Forelimb muscle (tissue), 1 donor: ENCODE measurements around the gene ANKRD11. TPM values are rescaled to one million over a fixed set of nuclear protein-coding genes. Genes with fewer than 3 reads are reported as not detected.
"Not testable (repeated sequence)": the region's sequence is repeated elsewhere in the genome, so short reads cannot be mapped to it uniquely, and the experiment has no call there.

Experiments used
- DNase-seq: peaks from one replicate; pipeline ENCODE4 v3.0.0-alpha.2; 2013; ENCODE audit warnings: low read depth
- polyA plus RNA-seq: library from polyadenylated mRNA; unstranded; fragments of 120-200 nt; gene quantifications from one replicate; pipeline ENCODE4 v1.2.1, GENCODE V29; 2013; ENCODE audit not compliant: insufficient read length

Gene ANKRD11
- polyA plus RNA-seq, 1 donor = 55.7 TPM

GRCh38 chr16:89244754-89245153 lies 245.6 kb downstream of the ANKRD11 start:
- no peak for DNase-seq

- not testable (repeated sequence) for DNase-seq
Observed at GRCh38 chr16:89244264-89244663, 246.1 kb downstream of the ANKRD11 start.

- no peak for DNase-seq
Observed at GRCh38 chr16:89243664-89244063, 246.7 kb downstream of the ANKRD11 start.

GRCh38 chr16:89242795-89243200 lies 247.6 kb downstream of the ANKRD11 start:
- DNase-seq = no peak

- DNase-seq = no peak
Observed at GRCh38 chr16:89241187-89242007, 249.0 kb downstream of the ANKRD11 start.

GRCh38 chr16:89237733-89238132 lies 252.6 kb downstream of the ANKRD11 start:
- no peak for DNase-seq

GRCh38 chr16:89233678-89234490 lies 256.5 kb downstream of the ANKRD11 start:
- no peak for DNase-seq

- no peak for DNase-seq
Observed at GRCh38 chr16:89232107-89232506, 258.3 kb downstream of the ANKRD11 start.

GRCh38 chr16:89230255-89230654 lies 260.1 kb downstream of the ANKRD11 start:
- DNase-seq = no peak

GRCh38 chr16:89224665-89225064 lies 265.7 kb downstream of the ANKRD11 start:
- DNase-seq = no peak

- no peak for DNase-seq
Observed at GRCh38 chr16:89222931-89223330, 267.4 kb downstream of the ANKRD11 start.

GRCh38 chr16:89221604-89222003 lies 268.8 kb downstream of the ANKRD11 start:
- no peak for DNase-seq

GRCh38 chr16:89219365-89219764 lies 271.0 kb downstream of the ANKRD11 start:
- DNase-seq = no peak

Other genes with a start within 250 kb of the ANKRD11 start
- 67.1 TPM for gene SPG7, start 17.8 kb upstream of the ANKRD11 start, polyA plus RNA-seq
- gene RPL13, start 70.1 kb upstream of the ANKRD11 start, polyA plus RNA-seq = 4,240 TPM
- gene CPNE7, start 85.2 kb upstream of the ANKRD11 start, polyA plus RNA-seq = 0.43 TPM
- gene DPEP1, start 123.1 kb upstream of the ANKRD11 start, polyA plus RNA-seq = 0.72 TPM
- gene CHMP1A, start 167.1 kb upstream of the ANKRD11 start, polyA plus RNA-seq = 56.7 TPM
- gene SPATA33, start 167.3 kb upstream of the ANKRD11 start, polyA plus RNA-seq = 4.3 TPM
- gene CDK10, start 196.1 kb upstream of the ANKRD11 start, polyA plus RNA-seq = 50.4 TPM
- 1.9 TPM for gene SPATA2L, start 211.1 kb upstream of the ANKRD11 start, polyA plus RNA-seq
- 10.8 TPM for gene VPS9D1, start 230.3 kb upstream of the ANKRD11 start, polyA plus RNA-seq
- 22.1 TPM for gene ZNF276, start 231.0 kb upstream of the ANKRD11 start, polyA plus RNA-seq